Body of pancreas (tissue), 4 donors: ENCODE data around the gene FARS2.

ENCODE experiments used
- POLR2A ChIP-seq, 3 donors: fragments of 450-650 bp; IDR thresholded peaks; one replicate each; pipeline ENCODE4 v1.6.1; 2016; ENCODE audit warnings: antibody characterized with exemption in 3 of 3, mild to moderate bottlenecking in 2 of 3
- TF ChIP-seq, protein P1 (sequence below), 7 experiments: fragments of 450-650 bp in 4 of 7; fragments of 200-600 bp in 3 of 7; sonication (generic) in 3 of 7; IDR thresholded peaks; one replicate each; pipeline ENCODE4 v1.5.1; 2016 to 2019; ENCODE audit warnings: antibody characterized with exemption in 7 of 7

DNA sequence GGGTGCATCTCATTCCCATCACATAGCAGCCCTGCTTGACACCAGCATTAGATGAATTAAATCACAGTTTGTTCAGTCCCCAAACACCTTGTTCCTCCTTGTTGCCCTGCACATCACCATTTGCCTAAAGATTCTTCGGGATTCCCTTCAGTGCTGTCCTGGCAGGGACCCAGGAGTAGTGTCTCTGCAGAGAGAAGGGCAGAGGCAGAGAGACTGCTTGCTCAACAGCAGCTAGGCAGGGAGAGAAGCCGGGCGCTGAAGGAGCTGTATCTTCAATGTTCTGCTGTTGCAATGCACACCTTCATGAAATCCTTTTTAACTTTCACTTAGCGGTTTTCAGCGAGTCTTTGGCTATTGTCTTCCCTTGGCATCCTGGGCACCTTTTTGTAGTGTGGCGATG lies 362.9 kb downstream of the FARS2 start:
- TF ChIP-seq, protein P1, sequence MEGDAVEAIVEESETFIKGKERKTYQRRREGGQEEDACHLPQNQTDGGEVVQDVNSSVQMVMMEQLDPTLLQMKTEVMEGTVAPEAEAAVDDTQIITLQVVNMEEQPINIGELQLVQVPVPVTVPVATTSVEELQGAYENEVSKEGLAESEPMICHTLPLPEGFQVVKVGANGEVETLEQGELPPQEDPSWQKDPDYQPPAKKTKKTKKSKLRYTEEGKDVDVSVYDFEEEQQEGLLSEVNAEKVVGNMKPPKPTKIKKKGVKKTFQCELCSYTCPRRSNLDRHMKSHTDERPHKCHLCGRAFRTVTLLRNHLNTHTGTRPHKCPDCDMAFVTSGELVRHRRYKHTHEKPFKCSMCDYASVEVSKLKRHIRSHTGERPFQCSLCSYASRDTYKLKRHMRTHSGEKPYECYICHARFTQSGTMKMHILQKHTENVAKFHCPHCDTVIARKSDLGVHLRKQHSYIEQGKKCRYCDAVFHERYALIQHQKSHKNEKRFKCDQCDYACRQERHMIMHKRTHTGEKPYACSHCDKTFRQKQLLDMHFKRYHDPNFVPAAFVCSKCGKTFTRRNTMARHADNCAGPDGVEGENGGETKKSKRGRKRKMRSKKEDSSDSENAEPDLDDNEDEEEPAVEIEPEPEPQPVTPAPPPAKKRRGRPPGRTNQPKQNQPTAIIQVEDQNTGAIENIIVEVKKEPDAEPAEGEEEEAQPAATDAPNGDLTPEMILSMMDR (IDR thresholded peaks at IDR 0.05) = no peak
- TF ChIP-seq POLR2A (IDR thresholded peaks at IDR 0.05) = no peak
